GM12892 (cell line): ENCODE results near the gene HTR3B.

Experiments
- POLR2A ChIP-seq: IDR thresholded peaks from 2 replicates; pipeline ENCODE4 v1.6.1; 2011; ENCODE audit warnings: low read depth, low read length, control low read depth
- POLR2AphosphoS5 ChIP-seq: IDR thresholded peaks from 2 replicates; pipeline ENCODE4 v1.6.1; 2011; ENCODE audit warnings: low read depth, low read length, control low read depth
- TAF1 ChIP-seq: IDR thresholded peaks from 2 replicates; pipeline ENCODE4 v1.6.1; 2011; ENCODE audit warnings: low read depth, mild to moderate bottlenecking, control low read depth, low read length, borderline replicate concordance

- no peak for TF ChIP-seq POLR2AphosphoS5
- no peak for TF ChIP-seq POLR2A
- TF ChIP-seq TAF1, result no peak
These were observed 9.0 kb upstream of the HTR3B start for GRCh38 chr11:113895367-113896155.
